Ishikawa (cell line): ENCODE data around the gene SH2D6.

Source experiments
- CEBPB ChIP-seq: IDR thresholded peaks from 2 replicates; pipeline ENCODE4 v1.6.1; 2012
- CREB1 ChIP-seq: IDR thresholded peaks from 2 replicates; pipeline ENCODE4 v1.6.1; 2012; ENCODE audit warnings: low read depth
- EGR1 ChIP-seq: IDR thresholded peaks from 2 replicates; pipeline ENCODE4 v1.6.1; 2012
- EP300 ChIP-seq: IDR thresholded peaks from 2 replicates; pipeline ENCODE4 v1.6.1; 2012; ENCODE audit warnings: borderline replicate concordance
- FOXM1 ChIP-seq: IDR thresholded peaks from 2 replicates; pipeline ENCODE4 v1.6.1; 2012; ENCODE audit warnings: low read depth, borderline replicate concordance
- NFIC ChIP-seq: IDR thresholded peaks from 2 replicates; pipeline ENCODE4 v1.6.1; 2012
- RAD21 ChIP-seq: IDR thresholded peaks from 2 replicates; pipeline ENCODE4 v1.6.1; 2012; ENCODE audit warnings: low read depth
- TAF1 ChIP-seq: IDR thresholded peaks from 2 replicates; pipeline ENCODE4 v1.6.1; 2012; ENCODE audit warnings: low read depth, mild to moderate bottlenecking
- TCF12 ChIP-seq: IDR thresholded peaks from 2 replicates; pipeline ENCODE4 v1.6.1; 2012; ENCODE audit warnings: low read depth
- TEAD4 ChIP-seq: IDR thresholded peaks from 2 replicates; pipeline ENCODE4 v1.6.1; 2012
- YY1 ChIP-seq: IDR thresholded peaks from 2 replicates; pipeline ENCODE4 v1.6.1; 2012; ENCODE audit warnings: low read depth
- ZBTB7A ChIP-seq: IDR thresholded peaks from 2 replicates; pipeline ENCODE4 v1.6.1; 2012; ENCODE audit warnings: low read depth
- TF ChIP-seq, protein P1 (sequence below): IDR thresholded peaks from 2 replicates; pipeline ENCODE4 v1.6.1; 2012; ENCODE audit warnings: low read depth, mild to moderate bottlenecking
- TF ChIP-seq, protein P2 (sequence below): IDR thresholded peaks from 2 replicates; pipeline ENCODE4 v1.6.1; 2012
- TF ChIP-seq, protein P3 (sequence below): IDR thresholded peaks from 2 replicates; pipeline ENCODE4 v1.6.1; 2012

SH2D6 gene

DNA sequence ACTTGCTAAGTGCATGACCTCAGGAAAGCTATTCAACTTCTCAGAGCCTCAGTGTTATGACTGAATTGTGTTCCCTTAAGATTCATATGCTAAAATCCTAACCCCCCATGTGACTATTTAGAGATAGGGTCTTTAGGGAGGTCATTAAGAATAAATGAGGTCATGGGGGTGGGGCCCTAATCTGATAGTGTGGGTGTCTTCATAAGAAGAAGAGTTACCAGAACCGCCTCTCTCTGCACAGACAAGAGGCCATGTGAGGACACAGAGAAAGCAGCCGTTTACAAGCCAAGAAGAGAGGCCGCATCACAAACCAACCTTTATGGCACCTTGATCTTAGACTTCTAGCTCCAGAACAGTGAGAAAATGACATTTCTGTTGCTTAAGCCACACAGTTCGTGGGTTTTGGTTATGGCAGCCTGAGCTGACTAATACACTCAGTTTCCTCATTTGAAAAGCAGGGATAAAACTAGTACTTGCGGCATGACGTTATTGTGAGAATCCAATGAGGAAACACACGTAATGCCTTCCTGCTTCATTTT lies 9.9 kb downstream of the SH2D6 start:
- no peak for TF ChIP-seq CREB1
- TF ChIP-seq RAD21, result no peak
- TF ChIP-seq EGR1, result no peak
- no peak for TF ChIP-seq TAF1
- TF ChIP-seq FOXM1, result no peak
- TF ChIP-seq, protein P1, sequence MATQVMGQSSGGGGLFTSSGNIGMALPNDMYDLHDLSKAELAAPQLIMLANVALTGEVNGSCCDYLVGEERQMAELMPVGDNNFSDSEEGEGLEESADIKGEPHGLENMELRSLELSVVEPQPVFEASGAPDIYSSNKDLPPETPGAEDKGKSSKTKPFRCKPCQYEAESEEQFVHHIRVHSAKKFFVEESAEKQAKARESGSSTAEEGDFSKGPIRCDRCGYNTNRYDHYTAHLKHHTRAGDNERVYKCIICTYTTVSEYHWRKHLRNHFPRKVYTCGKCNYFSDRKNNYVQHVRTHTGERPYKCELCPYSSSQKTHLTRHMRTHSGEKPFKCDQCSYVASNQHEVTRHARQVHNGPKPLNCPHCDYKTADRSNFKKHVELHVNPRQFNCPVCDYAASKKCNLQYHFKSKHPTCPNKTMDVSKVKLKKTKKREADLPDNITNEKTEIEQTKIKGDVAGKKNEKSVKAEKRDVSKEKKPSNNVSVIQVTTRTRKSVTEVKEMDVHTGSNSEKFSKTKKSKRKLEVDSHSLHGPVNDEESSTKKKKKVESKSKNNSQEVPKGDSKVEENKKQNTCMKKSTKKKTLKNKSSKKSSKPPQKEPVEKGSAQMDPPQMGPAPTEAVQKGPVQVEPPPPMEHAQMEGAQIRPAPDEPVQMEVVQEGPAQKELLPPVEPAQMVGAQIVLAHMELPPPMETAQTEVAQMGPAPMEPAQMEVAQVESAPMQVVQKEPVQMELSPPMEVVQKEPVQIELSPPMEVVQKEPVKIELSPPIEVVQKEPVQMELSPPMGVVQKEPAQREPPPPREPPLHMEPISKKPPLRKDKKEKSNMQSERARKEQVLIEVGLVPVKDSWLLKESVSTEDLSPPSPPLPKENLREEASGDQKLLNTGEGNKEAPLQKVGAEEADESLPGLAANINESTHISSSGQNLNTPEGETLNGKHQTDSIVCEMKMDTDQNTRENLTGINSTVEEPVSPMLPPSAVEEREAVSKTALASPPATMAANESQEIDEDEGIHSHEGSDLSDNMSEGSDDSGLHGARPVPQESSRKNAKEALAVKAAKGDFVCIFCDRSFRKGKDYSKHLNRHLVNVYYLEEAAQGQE, result no peak
- TF ChIP-seq EP300, result no peak
- TF ChIP-seq NFIC, result no peak
- TF ChIP-seq ZBTB7A, result no peak
- TF ChIP-seq CEBPB, result no peak
- TF ChIP-seq, protein P2, sequence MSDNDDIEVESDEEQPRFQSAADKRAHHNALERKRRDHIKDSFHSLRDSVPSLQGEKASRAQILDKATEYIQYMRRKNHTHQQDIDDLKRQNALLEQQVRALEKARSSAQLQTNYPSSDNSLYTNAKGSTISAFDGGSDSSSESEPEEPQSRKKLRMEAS, result no peak
- TF ChIP-seq YY1, result no peak

DNA sequence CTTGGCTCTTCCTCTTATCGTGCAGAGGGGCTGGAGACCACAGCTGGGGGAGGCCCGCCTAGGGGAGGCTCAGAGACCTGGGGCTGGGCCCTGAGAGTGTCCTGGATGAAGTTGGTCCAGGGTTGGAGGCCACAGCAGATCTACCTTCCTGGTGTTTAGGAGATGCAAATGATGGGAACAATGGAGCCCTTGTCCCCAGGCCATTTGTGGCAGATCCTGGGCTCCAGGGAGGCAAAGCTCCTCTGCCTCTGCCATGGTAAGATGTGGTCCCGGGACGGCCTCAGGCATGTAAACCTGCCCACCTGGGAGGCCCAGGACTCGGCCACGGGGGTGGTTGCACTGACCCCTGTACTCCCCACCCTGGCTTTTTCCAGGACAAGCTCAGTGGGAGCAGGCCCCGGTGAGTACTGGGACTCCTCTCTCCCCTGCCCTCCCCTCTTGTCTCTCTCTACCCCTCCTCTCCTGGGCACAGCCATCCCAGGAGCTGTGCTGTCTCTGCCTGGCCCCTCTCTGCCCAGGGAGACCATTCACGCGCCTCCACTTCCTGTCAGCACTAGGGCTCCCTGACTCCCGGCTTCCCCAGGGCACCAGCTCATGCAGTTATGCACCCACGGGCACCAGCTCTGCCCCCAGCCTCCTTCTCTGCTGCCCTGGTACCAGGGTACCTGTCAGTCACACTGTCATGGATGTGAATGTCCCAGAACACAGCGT lies 10.9 kb downstream of the SH2D6 start:
- no peak for TF ChIP-seq NFIC
- TF ChIP-seq, protein P1, result no peak
- no peak for TF ChIP-seq TEAD4
- TF ChIP-seq CREB1, result no peak
- TF ChIP-seq ZBTB7A, result no peak

DNA sequence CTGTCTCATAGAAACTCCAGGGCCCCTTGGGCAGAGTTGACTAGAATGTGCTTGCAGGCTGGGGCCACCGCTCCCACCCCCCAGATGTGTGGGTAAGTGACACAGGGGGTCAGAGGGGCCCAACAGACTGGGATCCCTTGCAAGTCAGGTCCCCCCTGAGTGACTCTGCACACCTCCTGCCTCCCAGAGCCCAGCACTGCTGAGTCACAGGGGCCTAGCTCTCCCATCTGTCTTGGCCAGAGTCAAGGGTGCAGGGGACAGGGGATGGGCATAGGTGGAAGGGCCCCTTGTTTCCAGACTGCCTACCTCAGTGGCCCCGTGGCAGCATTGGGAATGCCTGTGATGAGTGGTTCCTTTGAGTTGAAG lies 11.4 kb downstream of the SH2D6 start:
- no peak for TF ChIP-seq EGR1
- no peak for TF ChIP-seq TEAD4
- TF ChIP-seq EP300, result no peak
- TF ChIP-seq, protein P2, result no peak
- no peak for TF ChIP-seq CREB1
- TF ChIP-seq TCF12, result no peak
- TF ChIP-seq, protein P1, result no peak
- TF ChIP-seq RAD21, result no peak
- TF ChIP-seq YY1, result no peak
- no peak for TF ChIP-seq ZBTB7A
- no peak for TF ChIP-seq FOXM1
- no peak for TF ChIP-seq TAF1
- TF ChIP-seq CEBPB, result no peak
- no peak for TF ChIP-seq NFIC
- TF ChIP-seq, protein P3, sequence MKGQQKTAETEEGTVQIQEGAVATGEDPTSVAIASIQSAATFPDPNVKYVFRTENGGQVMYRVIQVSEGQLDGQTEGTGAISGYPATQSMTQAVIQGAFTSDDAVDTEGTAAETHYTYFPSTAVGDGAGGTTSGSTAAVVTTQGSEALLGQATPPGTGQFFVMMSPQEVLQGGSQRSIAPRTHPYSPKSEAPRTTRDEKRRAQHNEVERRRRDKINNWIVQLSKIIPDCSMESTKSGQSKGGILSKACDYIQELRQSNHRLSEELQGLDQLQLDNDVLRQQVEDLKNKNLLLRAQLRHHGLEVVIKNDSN, result no peak

DNA sequence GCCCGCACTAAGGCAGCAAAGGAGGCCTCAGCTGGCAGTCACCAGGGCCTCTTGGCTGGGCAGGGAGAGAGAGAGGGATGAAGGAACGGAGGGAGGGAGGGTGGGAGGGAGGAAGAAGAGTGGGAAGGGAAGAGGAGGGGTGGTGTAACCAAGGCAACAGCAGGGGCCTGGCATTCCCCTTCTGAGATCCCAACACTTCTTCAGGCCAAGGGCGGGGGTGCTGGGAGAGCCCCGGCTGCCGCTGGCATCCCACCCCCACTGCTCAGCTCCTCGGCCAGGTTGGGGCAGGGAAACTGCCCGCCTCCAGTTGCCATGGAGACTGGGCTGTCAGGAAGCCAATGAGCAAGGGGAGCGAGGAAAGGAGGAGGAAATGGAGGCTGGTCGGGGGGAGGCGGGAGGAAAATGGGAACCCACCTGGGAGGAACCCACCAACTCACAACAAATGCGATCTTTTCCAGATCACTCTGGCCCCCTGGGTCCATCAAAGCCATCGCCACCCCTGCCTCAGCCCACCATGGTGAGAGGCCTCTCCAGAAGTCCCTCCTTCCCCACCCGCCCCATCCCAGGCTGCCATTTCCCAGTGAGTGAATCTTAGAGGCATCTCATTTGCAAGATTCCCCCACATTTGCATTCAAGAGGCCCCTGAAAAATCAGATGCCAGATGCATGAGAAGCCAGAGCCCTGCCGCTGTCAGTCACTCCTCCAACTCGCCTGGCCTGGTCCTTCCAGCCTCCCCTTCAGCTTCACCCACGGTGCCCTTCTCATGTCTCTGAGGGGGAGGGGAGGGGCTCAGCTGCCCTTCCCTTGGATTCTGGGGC lies 12.4 kb downstream of the SH2D6 start:
- TF ChIP-seq RAD21 (no peak), CREB1 (no peak)
